ENCODE measurements around the gene ZDHHC19.
A peak's percentile ranks its signal among the peaks of the same experiment; 100 is the strongest.
"Not testable (repeated sequence)": the region's sequence is repeated elsewhere in the genome, so short reads cannot be mapped to it uniquely, and the experiment has no call there.

Gene ZDHHC19

DNA sequence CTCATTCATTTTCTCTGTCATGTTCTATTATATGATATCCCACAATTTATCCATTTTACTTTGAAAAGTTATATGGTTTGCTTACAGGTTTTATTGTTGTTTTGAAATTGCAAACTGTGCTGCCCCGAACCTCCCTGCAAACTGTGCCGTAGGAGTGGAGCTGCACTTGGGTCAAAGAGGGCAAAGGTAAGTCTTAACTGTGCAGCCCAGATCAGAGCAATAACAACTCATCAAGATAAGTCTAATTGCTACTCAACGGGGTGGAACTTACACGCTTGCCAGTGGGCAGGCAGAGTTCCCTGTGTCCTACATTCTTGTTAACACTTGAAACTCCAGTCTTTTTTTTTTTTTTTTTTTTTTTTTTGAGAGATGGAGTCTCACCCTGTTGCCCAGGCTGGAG is 33.2 kb downstream of the ZDHHC19 start:
- DNase-seq (ENCODE audit: low read depth): no peak

DNA sequence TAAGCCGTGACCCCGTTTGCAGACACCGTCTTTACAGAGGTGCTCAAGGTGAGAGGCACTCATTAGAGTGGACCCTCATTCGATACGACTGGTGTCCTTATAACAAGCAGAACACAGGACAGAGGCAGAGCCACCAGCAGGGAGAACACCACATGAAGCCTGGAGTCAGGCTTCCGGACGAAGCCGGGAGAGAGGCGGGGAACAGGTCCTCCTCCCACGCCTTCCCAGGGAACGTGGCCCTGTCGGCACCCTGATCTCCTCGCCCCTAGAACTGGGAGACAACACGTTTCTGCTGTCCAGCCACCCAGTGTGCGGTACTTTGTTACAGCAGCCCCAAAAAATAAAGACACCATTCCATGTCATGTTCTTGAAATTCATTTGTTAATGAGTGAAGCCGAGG is 33.6 kb downstream of the ZDHHC19 start:
- DNase-seq (ENCODE audit: low read depth): no peak

DNA sequence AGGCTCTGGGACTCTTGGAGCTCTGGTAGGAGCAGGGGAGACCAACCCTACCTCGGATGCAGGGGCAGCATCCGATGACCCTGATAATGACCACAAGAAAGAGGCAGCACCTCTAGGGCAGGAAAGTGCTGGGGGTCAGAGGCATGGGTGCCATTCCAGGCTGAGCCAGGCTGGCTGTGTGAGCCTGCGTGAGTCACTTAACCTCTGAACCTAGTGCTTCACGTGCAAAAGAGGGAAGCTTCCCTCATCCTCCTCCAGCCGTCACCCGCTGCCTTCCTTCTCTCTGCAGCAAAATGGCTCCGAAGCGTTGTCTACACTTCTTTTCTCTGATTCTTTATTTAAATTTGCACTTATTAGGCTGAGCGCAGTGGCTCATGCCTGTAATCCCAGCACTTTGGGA is 35.5 kb downstream of the ZDHHC19 start:
- DNase-seq (ENCODE audit: low read depth): no peak

DNA sequence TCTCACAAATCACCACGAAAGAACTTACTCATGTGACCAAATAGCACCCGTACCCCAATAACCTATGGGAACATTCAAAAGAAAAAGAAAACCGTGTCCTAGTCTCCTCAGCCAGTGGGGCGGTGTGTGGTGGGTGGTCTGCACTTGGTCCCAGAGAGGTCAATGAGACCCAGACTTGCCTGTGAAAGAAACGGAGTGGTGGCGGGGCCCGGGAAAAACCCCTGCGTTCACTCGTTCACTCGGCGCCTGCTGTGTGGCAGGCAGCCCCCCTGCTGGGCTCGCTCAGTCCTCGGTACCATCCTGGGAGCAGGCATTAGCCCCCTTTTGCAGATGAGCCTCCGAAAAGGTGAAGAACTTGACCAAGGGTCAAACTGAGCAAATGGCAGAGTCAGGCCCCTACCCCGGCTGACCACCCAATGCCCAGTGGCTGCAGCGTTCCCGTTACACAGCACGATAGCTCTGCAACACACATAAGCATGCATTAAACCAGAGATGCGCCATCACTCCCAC is 36.0 kb downstream of the ZDHHC19 start:
- DNase-seq (ENCODE audit: low read depth): no peak

DNA sequence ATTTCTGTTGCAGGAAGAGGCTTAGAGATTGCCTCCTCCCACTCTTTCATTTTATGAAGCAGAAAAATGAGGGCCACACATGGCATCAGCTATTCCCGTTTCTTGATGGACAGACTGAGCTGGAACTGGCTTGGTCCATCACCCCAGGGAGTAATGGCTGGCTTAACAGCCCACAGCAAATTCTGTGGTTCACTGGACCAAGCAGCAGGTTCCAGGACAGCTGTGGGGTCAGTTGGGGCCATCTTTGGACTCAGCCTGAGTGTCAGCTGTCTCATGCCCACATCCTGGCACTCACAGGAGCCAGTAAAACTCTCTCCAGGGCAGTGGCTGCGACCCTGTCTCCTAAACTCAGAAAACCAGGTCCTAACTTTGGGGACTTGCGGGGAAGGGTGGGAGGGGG is 36.5 kb downstream of the ZDHHC19 start:
- no peak for DNase-seq (ENCODE audit: low read depth)

DNA sequence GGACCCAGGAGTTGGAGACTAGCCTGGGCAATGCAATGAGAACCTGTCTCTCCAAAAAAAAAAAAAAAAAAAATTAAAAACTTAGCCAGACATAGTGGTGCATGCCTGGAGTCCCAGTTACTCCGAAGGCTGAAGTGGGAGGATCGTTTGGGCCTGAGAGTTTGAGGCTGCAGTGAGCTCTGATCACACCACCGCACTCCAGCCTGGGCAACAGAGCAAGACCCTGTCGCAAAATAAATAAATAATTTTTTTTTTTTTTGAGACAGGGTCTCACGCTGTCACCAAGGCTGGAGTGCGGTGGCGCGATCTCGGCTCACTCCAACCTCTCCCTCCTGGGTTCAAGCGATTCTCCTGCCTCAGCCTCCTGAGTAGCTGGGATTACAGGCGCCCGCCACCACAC is 40.9 kb downstream of the ZDHHC19 start:
- not testable (repeated sequence) for DNase-seq (ENCODE audit: low read depth)

DNA sequence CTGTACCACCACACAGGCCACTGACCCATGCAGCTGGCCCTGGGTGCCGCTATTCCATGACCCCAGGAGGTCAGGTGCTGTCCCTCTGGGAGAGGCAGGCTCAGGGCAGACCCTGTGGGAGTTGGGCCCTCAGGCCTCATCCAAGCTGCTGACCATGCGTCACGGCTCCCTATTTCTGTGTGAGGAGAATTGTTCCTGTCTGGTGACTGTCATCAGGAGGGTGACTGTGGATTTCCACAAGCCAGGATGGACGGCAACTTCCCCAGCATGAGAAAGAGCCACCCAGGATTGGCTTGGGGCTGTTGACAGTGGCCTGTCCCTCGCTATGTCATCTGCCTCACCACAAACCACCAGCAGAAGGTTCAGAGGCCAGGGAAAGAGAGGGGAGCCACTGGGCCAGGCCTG is 41.4 kb downstream of the ZDHHC19 start:
- DNase-seq (ENCODE audit: low read depth): no peak

DNA sequence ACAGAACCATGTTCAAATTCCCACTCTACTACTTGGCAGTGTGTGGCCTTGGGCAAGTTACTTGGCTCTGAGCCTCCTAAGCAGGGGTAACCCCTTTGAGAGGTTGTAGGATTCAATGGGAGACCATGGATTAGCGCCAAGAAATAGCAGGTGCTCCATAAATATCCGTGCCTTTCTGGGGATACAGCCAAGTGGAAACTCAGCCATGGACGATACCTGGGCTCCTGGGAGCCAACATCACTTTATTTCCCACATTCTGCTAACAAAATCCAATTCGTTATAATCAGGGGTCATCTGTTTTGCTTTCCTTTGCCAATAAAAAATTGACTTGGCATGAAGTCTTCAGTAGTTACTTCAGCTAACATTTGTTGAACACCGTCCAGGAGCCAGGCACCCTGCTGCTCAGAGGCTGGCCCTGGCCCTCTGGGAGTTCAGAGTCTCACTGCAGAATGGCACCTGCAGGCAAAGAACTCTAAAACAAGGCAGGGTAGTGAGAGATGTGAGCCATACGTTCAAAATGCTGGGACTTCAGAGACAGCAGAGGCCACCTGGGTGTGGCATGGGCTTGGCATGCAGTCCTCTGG is 42.3 kb downstream of the ZDHHC19 start:
- no peak for DNase-seq (ENCODE audit: low read depth)

DNA sequence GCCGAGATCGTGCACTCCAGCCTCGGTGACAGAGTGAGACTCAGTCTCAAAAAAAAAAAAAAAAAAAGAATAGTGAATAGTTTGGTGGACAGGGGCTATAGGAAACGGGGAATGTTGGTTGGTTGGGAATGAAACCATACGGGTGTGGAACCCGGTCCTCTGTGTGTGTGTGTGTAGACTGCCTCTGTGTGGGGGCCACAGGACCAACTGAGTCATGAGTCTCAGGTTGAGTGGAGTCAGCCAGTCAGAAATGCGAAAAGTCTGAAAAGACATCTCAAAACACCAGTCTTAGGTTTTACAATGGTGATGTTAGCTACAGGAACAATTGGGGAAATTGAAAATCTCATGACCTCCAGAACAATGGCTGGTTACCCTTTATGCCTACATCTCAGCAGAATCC is 44.5 kb downstream of the ZDHHC19 start:
- no peak for DNase-seq (ENCODE audit: low read depth)

DNA sequence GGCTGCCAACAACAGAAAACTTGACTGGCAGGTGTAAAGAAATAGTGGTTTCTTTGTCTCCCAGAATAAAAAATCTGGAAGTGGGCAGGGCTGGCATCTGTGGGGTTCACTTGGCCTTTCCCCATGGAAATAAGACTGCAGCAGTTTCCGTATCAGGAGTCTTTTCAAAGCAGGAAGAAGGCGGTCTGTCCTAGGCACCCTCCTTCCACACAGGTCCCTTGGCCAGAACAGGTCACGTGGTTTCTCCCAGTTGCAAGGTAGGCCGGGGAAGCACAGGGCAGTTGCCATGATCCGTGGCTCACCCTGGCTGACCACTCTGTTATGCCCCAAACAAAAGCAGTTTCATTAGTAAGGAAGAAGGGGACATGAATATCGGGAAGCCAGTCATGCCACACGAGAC is 45.4 kb downstream of the ZDHHC19 start:
- DNase-seq (ENCODE audit: low read depth): no peak

DNA sequence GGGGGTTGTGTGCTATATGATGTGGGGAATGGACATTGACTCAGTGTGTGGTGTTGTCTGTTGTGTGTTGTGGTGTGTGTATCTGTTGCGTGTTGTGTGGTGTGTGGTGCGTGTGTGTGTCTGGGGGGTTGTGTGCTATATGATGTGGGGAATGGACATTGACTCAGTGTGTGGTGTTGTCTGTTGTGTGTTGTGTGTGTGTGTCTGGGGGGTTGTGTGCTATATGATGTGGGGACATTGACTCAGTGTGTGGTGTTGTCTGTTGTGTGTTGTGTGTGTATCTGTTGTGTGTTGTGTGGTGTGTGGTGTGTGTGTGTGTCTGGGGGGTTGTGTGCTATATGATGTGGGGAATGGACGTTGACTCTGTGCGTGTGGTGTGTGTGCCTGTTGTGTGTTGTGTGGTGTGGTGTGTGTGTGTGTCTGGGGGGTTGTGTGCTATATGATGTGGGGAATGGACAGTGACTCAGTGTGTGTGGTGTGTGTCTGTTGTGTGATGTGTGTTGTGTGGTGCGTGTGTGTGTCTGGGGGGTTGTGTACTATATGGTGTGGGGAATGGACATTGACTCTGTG is 46.1 kb downstream of the ZDHHC19 start:
- DNase-seq (ENCODE audit: low read depth): not testable (repeated sequence)

DNA sequence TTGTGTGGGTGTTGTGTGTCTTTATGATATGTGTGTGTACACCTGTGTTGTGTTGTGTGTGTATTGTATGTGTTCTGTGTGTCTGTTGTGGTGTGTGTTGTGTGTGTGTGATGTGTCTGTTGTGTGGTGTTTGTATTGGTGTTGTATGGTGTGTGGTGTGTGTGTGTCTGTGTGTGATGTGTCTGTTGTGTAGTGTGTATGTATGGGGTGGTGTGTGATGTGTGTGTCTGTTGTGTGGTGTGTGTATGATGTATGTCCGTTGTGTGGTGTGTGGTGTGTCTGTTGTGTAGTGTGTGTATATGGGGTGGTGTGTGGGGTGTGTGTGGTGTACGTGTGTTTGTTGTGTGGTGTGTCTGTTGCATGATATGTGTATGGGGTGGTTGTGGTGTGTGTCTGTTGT is 46.6 kb downstream of the ZDHHC19 start:
- DNase-seq (ENCODE audit: low read depth): no peak

DNA sequence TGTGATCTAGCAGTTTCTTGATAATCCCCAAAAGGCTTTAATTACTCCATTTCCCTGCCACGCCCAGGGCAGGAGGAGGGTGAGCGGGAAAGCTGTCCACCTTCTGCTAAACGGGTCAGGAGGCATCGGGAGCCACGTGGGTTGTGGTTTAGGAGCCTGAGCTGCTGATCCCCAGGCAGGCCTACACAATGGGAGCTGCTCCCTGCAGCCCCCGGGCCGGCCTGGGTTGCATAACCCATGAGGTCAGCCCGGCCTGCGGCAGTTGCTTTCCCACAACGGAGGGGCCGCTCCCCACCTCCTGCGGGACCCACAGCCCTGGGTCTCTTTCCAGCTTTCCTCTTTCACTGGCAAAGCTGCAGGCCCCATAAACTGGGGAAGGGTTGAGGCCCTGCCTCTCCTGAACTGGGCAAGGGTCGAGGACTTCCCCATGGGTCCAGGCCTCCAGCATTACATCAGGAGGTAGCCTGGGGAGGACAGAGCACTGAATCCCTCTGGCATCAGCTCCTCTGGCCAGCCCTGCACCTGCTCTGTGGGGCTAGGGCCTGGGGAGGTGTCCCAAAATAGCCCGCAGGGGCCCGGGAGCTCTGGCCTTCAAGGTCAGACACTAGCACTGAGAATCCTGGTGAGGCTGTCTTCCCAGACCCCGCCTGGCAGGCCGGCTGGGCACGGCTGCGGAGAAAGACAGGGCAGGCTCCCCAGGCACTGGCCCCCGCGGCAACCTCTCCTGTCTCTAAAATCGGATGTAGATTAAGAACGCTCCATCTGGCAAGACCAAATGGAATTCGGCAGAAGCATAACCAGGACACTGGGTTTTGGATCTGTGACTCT is 47.3 kb downstream of the ZDHHC19 start:
- DNase-seq (ENCODE audit: low read depth): no peak

DNA sequence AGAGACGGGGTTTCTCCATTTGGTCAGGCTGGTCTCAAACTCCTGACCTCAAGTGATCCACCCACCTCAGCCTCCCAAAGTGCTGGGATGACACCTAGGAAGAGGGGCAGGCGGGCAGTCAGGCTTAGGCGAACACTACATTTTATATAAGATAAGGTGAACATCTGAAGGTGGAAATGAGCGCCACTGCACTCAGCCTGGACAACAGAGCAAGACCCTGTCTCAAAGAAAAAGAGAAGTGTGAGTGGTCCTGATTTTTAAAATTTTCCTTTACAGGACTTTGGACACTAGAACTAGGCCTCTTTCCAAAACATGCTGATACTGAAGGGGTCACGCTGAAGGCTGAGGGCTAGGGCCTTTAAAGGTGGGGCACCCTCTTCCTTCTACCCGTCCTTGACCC is 48.0 kb downstream of the ZDHHC19 start:
- DNase-seq (ENCODE audit: low read depth): no peak

DNA sequence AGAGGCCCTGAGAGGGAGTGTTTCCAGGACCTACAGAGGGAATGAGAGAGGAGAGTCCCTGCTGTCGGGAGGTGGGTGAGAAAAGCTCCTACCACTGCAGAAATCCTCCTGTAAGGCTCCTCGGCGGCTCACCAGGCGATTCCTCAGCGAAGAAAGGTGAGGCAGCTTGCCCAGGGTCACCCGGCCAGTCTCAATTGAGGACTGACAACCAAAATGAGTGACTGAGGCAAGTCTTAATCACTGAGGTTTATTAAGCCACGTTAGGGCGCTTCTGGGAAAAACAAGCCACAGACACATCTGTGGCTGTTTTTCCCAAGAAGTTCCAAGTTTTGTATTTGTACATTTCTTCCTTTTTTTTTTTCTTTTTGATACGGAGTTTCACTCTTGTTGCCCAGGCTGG is 48.5 kb downstream of the ZDHHC19 start:
- no peak for DNase-seq (ENCODE audit: low read depth)

DNA sequence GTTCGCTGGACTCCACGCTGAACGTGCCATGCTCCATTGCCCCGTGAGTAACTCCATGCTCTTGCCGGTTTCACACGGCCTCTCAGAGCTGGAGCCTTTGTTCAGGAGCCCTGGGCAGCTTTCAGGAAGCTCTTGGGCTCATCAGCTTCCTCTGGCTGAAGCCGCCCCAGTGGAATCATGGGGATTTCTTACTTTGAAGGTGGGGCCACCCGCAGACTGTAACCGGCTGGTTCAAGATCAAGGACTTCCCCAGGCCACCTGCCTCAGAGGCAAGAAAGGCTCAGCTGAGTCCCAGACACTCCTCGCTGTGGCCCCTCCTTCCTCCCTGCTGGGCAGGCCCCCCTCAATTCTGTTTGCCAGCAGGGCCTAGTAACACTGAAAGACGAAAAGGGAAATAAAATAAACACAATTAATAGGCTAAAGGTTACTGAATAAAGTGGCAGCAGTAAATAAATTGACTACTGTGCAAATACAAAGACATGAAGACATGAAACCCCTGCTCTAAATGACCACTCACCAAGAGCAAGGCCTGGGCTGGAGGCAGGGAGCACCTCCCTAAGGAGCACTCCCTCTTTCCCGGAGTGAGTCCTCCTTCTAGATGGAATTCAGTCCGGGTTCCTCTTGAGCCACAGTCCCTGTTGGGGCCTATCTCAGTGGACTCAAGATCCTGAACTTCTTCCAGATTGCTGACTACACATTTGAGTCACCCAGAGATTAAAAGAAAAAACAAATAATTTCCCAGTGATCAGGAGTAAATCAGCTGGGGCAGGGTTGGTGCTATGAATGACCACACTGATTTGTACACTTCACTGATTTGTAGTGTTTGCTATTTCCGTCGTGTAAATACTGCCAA is 51.0 kb downstream of the ZDHHC19 start:
- peak; percentile 72 for DNase-seq (ENCODE audit: low read depth)

DNA sequence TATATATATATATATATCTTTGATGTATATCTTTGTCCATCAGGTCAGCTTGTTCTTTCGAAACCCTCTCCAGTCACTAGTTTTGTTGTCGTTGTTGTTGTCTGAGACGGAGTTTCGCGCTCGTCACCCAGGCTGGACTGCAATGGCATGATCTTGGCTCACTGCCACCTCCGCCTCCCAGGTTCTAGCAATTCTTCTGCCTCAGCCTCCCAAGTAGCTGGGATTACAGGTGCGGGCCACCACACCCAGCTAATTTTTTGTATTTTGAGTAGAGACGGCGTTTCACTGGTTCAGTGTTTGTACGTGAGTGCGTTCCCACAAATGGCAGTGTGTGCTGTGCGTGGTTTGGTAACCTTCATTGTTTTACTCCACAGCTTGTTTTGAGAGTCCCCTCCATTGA is 51.7 kb downstream of the ZDHHC19 start:
- no peak for DNase-seq (ENCODE audit: low read depth)

DNA sequence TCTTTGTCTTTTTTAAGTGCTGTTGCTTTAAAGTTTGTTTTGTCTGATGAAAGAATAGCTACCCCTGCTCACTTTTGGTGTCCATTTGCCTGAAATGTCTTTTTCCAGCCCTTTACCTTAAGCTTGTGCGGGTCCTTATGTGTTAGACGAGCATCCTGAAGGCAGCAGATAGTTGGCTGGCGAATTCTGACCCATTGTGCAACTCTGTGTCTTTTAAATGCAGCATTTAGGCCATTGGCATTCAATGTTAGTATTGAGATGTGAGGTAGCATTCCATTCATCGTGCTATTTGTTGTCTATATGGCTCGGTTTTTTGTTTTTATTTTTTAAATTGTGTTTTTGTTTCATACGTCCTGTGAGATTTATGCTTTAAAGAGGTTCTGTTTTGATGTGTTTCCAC is 55.0 kb downstream of the ZDHHC19 start:
- DNase-seq (ENCODE audit: low read depth): no peak

DNA sequence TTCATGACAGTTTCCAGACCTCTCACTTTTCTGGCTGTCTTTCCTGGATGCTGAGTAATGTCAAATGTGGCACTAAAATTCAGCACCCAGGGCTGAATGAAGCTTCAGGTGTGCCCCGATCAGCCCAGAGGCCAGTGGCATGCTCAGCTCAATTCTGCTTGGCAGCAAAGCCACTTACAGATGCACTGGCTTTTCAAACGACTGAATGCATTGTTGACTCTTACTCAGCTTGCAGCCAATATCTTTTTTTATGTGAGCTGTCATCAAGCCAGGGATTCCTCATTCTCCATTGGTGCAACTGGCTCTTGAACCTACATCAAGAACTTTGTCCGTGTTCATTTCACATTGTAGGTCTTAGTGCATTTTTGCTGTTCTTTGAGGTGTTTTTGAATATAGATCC is 60.7 kb downstream of the ZDHHC19 start:
- no peak for DNase-seq (ENCODE audit: low read depth)

DNA sequence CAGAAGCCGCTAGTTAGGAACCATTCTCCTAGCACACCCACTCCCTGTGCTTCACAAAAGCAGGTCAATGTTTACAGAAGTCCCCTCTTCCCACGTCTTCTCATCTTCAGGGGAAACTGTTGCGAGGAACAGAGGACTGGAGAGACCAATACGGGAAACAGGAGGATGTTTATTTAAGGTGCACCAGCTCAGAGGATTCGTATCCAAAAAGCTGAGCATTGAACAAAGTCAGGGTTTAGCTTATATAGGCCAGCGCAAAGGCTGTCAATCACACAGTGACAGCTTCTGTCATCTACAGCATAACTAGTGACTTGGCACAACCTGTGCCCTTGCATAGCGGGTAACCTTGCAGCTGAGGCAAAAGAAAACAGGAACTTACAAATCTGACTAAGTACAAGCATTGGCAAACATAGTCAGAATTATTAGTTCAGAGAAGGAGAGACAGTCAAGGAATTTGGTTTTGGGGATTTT is 61.3 kb downstream of the ZDHHC19 start:
- DNase-seq (ENCODE audit: low read depth): no peak

DNA sequence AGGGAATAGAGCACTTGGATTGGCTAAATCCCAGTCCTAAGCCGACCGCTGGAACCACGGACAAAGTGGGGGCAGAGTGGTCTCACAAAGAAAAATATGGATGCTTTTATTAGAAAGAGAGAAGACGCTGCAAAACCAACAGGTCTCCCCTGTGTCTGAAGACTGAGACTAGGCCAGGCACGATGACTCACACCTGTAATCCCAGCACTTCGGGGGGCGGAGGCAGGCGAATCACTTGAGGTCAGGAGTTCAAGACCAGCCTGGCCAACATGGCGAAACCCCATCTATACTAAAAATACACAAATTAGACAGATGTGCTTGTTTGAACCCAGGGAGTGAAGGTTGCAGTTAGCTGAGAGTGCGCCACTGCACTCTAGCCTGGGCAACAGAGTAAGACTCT is 61.8 kb downstream of the ZDHHC19 start:
- DNase-seq (ENCODE audit: low read depth): peak; percentile 22
